GM18907 (cell line): ENCODE data around the gene ST6GALNAC3.

Experiments used
- ATAC-seq: cut with Tn5 transposase; IDR thresholded peaks from one replicate; pipeline ENCODE4 v1.9.1; 2021; ENCODE audit warnings: mild to moderate bottlenecking, moderate library complexity; ENCODE audit not compliant: unreplicated experiment

The ST6GALNAC3 gene

DNA sequence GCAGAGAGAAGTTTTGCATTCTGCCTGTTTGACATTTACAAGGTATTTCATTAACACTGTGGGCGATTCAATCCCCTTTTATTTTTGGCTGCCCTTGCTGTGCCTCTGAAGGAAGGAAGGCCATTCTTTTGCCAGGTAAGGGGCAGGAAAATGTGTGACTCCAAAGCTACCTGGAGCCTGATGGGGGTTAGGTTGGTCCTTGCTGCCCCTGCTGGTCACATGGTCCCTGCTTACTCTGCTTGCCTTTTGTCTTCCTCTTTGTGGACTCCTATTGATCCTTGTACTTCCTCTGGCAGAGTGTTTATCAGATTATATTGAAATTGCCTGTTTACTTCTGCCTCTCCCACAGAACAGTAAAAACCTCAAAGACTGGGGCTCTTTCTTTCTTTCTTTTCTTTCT lies 65.7 kb downstream of the ST6GALNAC3 start:
- ATAC-seq, result no peak

DNA sequence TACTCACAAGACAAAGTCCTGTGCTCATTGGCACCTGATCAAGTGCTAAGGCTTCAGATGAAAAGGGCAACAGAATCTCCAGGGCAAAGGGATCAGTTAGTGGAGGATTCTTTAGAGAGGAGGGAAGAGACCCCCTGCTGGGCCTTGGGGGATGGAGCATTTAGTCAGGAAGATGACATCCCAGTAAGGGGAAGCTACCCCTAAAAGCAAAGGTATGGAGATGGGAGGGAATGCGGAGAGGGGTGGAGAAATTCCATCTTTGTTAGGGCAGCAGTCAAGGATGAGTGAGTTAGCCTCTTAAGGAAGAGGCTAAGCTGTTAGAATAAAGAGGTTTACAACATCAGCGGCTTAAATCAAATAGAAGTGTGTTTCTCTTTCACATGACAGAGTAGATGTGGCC lies 67.4 kb downstream of the ST6GALNAC3 start:
- no peak for ATAC-seq

DNA sequence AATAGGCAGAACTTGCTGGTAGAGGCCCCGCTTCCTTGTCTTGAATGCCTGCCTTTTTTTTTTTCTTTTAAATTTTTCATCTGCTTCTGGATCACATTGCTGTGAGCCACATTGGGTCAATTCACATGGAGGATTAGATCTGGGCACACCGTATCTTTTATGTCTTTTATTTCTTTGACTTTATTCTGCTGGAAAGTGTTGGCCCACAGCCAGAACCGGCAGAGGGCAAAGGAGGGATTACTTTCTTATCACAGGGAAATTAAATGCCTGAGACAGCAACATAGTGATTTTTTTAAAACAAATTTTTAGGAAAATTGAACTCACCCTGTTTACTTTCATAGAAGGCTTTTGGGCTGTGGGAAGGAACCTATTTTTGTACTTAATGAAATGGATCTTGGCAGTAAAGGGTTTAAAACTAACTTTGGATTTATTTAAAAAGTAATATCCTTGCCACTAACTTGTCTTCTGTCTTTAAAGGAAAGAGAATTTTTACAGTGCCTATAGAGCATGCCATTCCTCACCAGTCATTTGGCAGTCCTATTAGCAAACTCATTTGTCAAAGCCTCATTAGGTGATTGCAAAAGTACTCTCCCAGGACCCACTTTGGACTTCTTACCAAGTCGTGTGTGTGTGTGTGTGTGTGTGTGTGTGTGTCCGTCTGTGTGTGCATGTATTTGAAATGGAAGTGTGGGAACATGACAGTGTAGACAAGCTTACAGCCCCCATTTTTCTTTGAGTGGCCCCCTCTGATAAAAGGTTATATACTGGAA lies 68.4 kb downstream of the ST6GALNAC3 start:
- ATAC-seq, result no peak

DNA sequence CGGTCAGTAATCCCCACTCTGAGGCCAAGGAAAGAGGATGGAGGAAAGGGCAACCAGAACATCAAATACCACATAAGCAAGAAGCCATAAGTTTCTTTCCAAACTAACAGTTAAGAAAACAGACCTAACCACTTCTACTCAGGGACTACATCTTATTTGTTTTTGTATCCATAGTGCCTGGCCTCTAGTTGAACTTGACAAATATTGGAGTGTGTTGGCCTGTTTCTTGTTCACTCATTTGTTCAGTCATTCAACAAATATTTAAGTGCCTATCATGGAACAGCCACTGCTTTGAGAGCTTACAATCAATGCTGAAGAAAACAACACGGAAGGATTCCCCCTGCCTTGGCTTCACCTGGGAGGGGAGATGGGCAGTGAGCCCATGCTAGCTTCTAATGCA lies 69.7 kb downstream of the ST6GALNAC3 start:
- no peak for ATAC-seq

DNA sequence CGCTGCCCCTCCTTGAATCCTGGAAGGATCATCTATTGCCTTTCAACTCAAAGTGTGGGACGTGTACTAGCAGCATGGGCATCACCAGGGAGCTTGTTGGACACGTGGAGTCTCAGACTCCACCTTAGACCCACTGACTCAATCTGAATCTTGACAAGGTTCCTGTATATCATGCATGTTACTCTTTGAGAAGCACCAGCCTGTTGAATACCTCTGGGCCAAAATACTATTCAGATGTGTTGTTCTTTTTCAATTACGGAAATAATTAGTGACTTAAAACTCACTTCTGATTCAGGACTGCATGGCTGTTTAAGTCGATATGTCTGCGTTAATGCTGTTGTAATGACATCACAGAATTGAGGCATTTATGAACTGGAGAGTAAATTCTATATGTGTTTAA lies 70.8 kb downstream of the ST6GALNAC3 start:
- no peak for ATAC-seq

DNA sequence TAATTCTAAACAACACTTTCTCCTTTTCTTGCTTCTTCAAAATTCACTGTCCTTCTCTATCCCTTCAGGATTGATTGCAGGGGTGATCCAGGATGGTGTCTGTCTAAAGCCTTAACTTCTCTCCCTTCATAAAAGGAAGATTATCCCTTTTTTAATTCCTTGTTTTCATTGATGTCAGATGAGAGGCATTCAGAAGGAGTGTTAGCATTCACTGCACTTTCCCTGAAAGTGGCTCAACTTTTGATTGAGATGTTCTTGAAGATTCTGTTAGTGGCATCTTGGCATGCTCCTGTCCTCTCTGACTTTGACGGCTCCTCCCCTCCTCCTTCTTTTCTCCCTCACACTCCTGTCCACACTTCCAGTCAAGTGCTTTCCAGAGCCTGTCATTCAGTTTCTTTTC lies 71.6 kb downstream of the ST6GALNAC3 start:
- no peak for ATAC-seq

DNA sequence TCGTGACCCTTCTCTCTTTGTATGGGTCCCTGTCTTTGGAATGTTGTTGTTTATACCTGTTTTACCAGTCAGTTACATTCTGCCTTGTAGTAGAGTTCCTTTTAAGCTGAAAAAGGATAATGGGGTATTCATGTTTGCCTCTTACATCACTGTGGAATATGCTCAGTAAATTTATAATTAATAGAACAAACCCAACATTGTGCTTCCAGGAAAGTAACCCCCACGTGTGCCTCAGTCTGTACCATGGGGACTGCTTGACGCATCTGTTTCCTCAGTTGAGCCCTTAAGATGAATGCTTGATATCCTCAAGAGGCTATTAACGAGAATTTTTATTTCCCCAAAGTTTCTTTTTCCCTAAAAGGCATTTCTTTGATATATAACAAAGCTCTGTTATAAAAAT lies 73.4 kb downstream of the ST6GALNAC3 start:
- ATAC-seq, result no peak

DNA sequence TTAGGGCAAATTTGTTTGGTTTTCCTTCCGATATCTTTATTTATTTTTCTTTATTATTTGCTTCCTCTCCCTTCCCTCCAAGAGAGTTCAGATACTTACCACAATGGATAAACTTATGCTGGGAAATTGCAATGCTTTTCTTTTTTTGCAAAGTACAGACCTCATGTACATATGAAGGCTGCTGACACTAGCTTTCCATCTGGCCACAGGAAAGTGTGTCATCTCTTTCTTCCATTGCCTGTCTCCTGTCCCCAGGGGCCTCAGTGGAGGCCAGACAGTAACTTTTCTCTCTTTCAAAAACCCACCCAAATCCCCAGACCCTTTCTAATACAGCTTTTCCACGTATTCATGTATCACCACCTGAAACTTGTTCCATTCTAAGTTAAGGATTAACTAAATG lies 73.9 kb downstream of the ST6GALNAC3 start:
- ATAC-seq, result no peak

DNA sequence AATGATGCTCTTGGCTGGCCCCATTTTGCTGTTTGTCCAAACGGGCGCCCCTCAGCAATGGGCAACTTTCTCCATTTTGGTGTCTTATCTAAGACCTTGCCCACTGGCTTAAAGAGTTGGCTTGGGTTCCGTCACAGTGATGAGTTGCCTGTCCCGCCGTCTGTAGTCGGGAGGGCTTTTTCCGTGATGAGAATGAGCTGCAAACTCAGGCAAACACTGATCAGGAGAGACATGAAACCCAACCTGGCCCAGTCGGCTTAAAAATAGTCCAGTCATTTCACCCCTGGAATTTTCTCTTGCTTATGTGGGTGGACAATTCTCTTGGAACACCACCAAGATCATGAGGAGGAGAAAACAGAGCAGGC lies 79.3 kb downstream of the ST6GALNAC3 start:
- no peak for ATAC-seq

DNA sequence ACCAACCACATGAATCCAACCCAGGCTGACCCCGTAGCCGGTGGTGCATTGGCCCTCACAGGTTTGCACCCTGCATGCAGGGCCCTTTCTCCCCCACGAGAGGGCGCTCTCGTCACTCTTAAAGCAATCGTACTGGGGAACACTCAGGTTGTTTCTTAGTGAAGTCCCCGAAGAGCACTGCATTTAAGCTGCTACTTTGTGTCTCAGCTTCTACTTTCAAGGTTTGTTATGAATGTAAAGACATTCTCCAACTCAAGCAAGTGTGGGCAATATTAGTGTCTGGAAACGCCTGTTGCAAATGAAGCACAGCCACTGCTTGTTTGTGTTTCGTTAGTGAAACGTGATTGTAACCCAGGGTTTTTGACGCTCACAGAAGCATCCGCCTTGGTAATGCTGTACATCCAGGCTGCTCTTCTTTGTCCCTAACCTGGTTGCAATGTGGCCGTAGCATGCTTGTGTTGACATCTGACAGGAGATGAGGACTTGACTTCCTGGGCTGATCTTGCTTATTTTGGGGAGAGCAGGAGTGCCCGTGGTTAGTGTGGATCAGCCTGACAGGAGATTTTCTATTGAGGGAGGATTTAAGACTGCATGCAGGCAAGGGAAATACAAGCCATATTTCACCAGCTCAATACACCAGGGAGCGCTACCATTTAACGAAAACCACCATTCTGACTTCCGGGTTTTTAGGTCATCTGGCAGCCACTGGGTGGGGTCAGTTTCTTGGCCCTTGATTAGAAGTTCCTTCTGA lies 79.8 kb downstream of the ST6GALNAC3 start:
- peak; percentile 97 for ATAC-seq

DNA sequence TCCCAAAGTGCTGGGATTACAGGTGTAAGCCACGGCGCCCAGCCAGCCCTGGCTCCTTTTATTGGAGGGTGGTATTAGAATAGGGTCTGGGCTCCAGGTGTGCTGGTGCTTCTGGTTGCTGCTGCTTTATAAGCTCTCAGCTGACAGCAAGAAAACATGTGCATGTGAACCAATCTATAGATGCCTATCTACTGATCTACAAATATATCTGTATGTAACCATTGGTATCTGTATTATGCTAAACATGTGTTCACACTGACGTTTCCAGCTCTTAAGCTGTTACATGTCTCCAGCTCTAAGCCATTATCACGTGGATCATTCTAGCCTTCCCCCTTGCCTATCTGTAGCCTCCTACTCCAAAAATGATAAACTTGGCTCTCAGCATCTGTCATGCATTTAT lies 82.4 kb downstream of the ST6GALNAC3 start:
- ATAC-seq, result no peak

DNA sequence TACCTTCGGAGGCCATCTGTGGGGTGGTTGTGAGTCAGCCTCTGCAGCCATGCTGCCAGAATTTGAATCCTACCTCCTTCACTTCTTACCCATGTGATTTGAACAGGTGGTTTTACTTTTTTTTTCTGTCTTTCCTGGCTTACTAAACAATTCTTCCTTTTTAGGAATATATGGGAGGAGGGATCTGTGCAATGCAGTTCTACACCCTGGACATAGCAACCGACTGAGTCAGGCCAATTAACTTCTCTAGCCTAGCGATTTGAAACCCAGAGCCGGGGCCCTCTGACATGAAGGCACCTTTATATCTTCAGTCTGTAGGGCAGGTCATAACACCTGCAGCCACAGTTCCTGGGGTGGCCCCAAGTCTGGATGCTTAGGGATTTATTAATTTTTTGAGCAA lies 83.6 kb downstream of the ST6GALNAC3 start:
- no peak for ATAC-seq

DNA sequence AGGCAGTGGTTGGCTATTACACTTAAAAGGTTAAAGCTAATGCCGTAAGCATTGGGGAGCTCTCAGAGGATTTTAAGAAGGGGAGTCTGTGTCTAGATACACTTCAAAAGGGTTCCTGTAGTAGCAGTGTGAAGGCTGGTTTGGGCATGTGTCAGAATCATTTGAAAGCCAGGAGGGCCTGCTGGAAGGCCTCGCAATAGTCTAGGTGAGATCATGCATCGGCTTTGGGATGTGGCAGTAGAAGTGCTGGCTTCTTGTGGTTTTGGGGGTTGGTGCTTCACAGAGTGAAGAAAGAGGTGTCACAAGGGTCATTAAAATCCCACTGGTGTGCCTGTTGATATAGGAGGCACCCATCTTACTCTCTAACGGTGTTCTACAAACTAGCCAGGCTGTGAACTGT lies 85.7 kb downstream of the ST6GALNAC3 start:
- no peak for ATAC-seq

DNA sequence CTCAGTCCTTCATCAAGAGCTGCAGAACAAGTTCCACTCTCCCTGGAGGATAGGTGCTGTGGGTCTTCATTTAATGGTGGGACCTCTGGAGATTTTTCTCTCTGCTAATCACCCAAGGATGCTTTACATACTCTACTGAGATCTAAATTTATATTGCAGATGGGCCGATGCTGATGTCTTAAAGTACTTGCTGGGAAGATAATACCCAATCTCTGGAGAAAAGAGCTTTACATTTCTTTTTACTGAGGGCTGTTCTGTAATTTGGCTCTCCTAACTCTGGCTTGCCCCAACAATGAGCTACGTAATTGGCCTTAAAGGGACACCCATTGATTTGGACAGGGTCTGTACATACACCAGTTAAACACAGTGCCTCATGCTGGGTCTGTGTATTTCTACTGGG lies 86.9 kb downstream of the ST6GALNAC3 start:
- ATAC-seq, result no peak

DNA sequence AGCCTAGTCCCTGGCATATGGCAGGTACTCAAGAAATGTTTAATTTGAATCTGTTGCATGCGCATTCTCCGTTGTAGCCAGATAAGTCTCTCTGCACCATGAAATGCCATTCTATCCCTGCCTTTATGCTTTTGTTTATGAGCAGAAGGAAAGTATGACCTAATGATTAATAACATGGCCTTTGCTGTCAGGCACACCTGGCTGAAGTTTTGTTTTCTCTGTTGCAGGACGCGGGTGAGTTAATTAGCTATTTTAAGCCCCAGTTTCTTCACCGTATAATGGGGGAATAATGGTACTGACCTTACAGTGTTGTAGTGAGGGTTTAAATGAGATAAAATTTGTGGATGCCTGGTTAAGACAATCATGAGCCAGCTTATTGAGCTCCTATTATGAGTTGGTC lies 87.7 kb downstream of the ST6GALNAC3 start:
- no peak for ATAC-seq

DNA sequence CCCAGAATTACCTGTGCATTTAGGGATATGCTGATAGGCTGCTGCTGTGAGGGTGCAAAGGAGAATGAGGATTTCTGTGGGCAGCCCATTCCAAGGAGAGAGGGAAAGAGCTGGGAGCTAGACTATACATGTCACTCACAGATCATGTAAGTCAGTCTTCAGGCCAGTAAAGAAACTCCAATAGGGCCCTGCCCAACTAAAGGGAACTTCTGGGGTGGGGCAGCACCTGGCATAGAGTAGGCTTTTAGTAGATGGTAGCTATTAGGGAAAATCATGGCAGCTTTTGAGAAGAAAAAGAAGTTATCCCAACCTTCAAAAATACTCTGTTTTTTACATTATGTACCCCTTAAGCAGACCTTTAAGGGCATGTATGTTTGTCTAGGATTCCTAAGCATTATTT lies 89.6 kb downstream of the ST6GALNAC3 start:
- no peak for ATAC-seq

DNA sequence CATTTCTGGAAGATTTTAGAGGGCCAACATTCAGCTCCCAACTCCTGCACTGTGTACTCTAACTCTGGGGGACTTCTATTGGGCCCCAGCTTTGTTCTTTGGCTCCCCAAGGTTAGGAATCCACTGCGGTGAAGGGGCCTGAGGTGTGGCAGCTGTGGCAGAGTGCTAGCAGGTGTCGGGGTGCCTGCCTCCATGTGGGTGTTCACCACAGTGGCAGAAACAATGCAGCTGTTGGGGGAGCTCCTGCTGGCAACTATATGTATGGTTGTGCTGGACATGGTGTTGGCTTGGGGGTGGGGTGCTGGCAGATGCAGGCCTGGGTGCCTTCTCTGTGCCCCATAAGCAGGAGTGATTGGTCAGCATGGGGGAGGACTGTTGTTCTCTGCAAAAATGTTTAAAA lies 95.5 kb downstream of the ST6GALNAC3 start:
- no peak for ATAC-seq

DNA sequence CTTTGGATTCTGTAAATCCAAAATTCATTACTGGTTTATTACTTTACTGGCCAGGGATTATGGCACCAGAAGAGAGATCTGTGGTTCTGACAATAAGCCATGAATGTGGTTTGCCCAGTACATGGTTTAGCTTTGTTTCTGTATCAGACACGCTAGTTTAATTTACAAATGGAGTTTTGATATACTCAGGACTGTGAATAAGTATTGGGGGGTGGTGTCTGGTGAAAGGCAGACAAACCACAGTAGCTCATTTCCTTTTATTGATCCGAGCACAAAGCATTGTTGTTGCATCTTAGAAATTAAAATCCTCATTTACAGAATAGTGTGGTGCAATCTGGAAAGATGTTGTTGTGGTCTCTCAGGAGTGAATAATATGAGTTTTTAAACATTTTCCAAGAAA lies 96.0 kb downstream of the ST6GALNAC3 start:
- no peak for ATAC-seq

DNA sequence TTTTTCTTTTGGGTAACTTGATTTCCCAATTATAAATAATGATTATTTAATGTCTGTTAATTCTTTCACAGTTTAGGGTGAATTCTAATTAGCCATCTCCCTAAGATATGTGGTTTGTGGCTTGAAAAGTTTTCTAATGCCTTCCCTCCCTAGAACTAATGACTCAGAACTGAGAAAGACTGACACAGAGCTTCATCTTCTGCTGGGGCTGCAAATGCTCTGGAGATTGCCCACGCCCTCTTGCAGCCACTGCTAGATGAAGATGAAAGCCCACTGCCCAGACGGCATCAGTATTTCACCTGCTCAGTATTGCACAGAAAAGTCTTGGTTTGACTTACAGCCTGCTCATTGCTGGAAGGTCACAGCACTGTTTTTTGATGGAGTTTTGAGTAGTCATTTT lies 101.5 kb downstream of the ST6GALNAC3 start:
- ATAC-seq, result no peak

DNA sequence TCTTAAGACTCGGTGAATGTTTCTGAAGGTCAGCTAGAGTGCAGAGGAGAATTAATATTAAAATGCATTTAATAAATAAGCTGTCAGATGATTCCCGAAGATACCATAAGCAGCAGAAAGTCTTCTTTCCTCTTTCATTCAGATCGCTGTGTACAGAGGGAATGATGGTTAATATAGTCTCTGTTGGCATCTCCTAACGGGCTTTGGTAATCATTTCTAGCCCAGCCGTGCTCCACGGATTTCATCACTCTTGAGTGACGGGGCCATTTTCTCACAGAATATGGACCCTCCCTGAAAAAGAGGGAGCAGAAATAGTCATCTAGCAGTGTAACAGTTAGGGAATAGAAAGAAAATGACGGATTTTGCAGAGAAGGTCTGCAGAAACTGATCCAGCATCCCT lies 103.1 kb downstream of the ST6GALNAC3 start:
- ATAC-seq, result no peak

DNA sequence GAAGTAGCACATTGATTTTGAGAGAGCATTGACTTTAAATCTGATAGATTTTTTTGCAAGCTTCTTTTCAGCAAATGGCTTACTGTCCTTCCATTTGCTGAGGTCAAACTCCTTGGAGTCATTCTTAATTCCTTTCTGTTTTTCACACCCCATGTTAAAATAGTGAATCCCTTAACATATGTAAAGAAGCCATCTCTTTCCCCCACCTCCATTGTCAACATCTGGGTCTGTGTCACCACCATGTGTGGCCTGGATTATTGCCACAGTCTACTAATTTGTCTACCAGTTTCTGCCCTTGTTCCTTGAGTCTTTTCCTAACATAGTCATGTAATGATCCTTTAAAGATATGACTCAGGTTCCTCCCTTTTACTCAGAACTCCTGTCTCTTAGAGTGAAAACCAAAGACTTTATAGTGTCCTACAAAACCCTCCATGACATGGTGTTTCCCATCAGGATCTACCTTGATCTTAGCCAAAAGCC lies 104.7 kb downstream of the ST6GALNAC3 start:
- ATAC-seq, result no peak

DNA sequence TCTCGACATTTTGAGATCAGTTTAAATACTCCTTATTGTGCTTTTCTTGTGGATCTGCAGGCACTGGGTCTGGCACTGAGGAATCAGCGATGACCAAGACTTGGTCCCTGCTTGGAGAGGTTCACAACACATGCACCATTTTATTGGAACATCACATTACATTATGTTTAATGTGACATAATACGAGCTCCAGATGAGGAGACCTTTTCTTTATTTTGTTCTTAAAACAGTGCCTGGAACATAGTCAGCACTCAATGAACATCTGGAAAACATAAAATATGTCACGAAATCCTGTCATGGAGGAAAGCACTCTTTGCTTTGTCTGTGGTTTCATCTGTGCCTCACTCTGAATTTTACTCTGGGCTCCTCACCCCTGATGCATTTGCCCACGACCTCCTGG lies 110.7 kb downstream of the ST6GALNAC3 start:
- no peak for ATAC-seq
